ENCODE results near the gene OPCML. TPM values are rescaled to one million over a fixed set of nuclear protein-coding genes. Genes with fewer than 3 reads are reported as not detected.

The OPCML gene
- total RNA-seq, 1 experiment from 2014 or later = 0.94 TPM

GRCh38 chr11:132463295-132464002 is 1068.9 kb downstream of the OPCML start:
- Histone ChIP-seq H2BK12ac (ENCODE audit: insufficient read length, low read depth, low read length) (no peak overlapping the region), H3K79me1 (ENCODE audit: insufficient read depth, low read depth, low read length, poor library complexity, severe bottlenecking) (no peaks in the 10 kb centered on the region), H4K8ac (replicated peaks; ENCODE audit: insufficient read length, low read depth, low read length) (no peak overlapping the region), H3K9me3 (ENCODE audit: control insufficient read depth, low read depth, low read length) (no peaks in the 10 kb centered on the region), H2AFZ (ENCODE audit: low read length) (no peak overlapping the region), H3K79me2 (ENCODE audit: insufficient read depth, low read length) (no peaks in the 10 kb centered on the region), H2AK5ac (ENCODE audit: insufficient read length, low read length) (no peak overlapping the region), H3T11ph (ENCODE audit: low read length) (no peak overlapping the region), H4K5ac (ENCODE audit: insufficient read length, low read depth, low read length) (no peak overlapping the region), H3K23me2 (ENCODE audit: insufficient read length, low read depth, low read length, poor library complexity, severe bottlenecking) (no peaks in the 10 kb centered on the region), H4K91ac (ENCODE audit: insufficient read length, low read depth, low read length) (no peak overlapping the region), H3K4me2 (ENCODE audit: insufficient read depth, insufficient read length, low read length) (no peak overlapping the region), H3K18ac (ENCODE audit: insufficient read length, low read depth, low read length) (no peak overlapping the region), H2BK15ac (ENCODE audit: low read depth, low read length) (no peak overlapping the region), H3K9ac (ENCODE audit: extremely low read depth, insufficient read length, low read length) (no peak overlapping the region), H2BK5ac (ENCODE audit: insufficient read length, low read length) (no peak overlapping the region), H2BK20ac (ENCODE audit: low read depth, low read length, poor library complexity, severe bottlenecking) (no peak overlapping the region), H3K27ac (ENCODE audit: insufficient read length, low read depth, low read length) (no peak overlapping the region), H3K27me3 (ENCODE audit: insufficient read depth, low read length) (no peaks in the 10 kb centered on the region), H3K56ac (ENCODE audit: insufficient read length, low read depth, low read length) (no peak overlapping the region), H3K4me1 (ENCODE audit: insufficient read depth, low read length) (no peaks in the 10 kb centered on the region), H4K20me1 (ENCODE audit: control insufficient read depth, insufficient read depth, insufficient read length) (no peaks in the 10 kb centered on the region), H3K23ac (ENCODE audit: insufficient read length, low read depth, low read length) (no peak overlapping the region), H3K4ac (ENCODE audit: low read depth, low read length) (no peak overlapping the region), H3K14ac (ENCODE audit: insufficient read depth, low read length) (no peak overlapping the region), H2BK120ac (ENCODE audit: low read depth, low read length, poor library complexity, severe bottlenecking) (no peak overlapping the region)
- Mint-ChIP-seq H3K27me3 (ENCODE audit: low read depth) (no peaks in the 10 kb centered on the region), H3K27ac (no peak overlapping the region), H3K4me1 (0 out of 4 replicates have a peak, but pooled peaks cover 2 to 5% of the 10 kb centered on the region in 2 experiments), H3K9me3 (no peaks in the 10 kb centered on the region; a peak in 1 of 5 replicates), H3K36me3 (ENCODE audit: insufficient read depth in 1 of 3, low read depth in 3 of 3) (0 out of 7 replicates have a peak, but pooled peaks cover 0 to 3% (median 0%) of the 10 kb centered on the region in 3 experiments), H3K4me3 (no peak overlapping the region)
- DNase-seq = no peak
- no CpG with 5 or more reads among the region's 3 CpGs for WGBS (ENCODE audit: extremely low coverage, insufficient read length, low lambda C conversion rate)
- no peak for TF ChIP-seq CTCF (conservative IDR thresholded peaks at IDR 0.05)

All from H9 (cell line).